Thoracic aorta (tissue), 2 donors: ENCODE measurements around the gene SCUBE1. TPM values are rescaled to one million over a fixed set of nuclear protein-coding genes. Genes with fewer than 3 reads are reported as not detected.

ENCODE experiments used
- ATAC-seq: fragments of 150-250 bp; one replicate; pipeline ENCODE4 v1.8.0; 2017; ENCODE audit warnings: low read depth; ENCODE audit not compliant: insufficient number of reproducible peaks, low FRiP score
- DNase-seq: peaks from one replicate; pipeline ENCODE4 v3.0.0-alpha.2; 2020; ENCODE audit warnings: low spot score
- H3K27ac ChIP-seq, 2 donors: fragments of 200-600 bp; sonication (generic); 1 replicate in 1 of 2; 2 replicates in 1 of 2; pipeline ENCODE4 v1.5.1; 2016; ENCODE audit warnings: mild to moderate bottlenecking in 2 of 2, moderate library complexity in 2 of 2
- H3K27me3 ChIP-seq: fragments of 200-600 bp; sonication (generic); replicated peaks from 2 replicates; pipeline ENCODE4 v1.6.0; 2016; ENCODE audit warnings: mild to moderate bottlenecking; ENCODE audit not compliant: insufficient read depth
- H3K36me3 ChIP-seq: fragments of 200-600 bp; sonication (generic); one replicate; pipeline ENCODE4 v1.5.1; 2016
- H3K4me1 ChIP-seq, 2 donors: fragments of 200-600 bp; sonication (generic); 1 replicate in 1 of 2; 2 replicates in 1 of 2; pipeline versions ENCODE4 v1.5.1 to v1.6.0; 2016; ENCODE audit warnings: low read depth in 2 of 2, mild to moderate bottlenecking in 1 of 2; ENCODE audit not compliant: control insufficient read depth in 1 of 2
- H3K4me3 ChIP-seq: fragments of 200-600 bp; sonication (generic); 2 replicates; pipeline ENCODE4 v1.5.1; 2016; ENCODE audit warnings: mild to moderate bottlenecking
- H3K9me3 ChIP-seq: fragments of 200-600 bp; sonication (generic); 2 replicates; pipeline ENCODE4 v1.5.1; 2016
- CTCF ChIP-seq: fragments of 200-600 bp; sonication (generic); IDR thresholded peaks from one replicate; pipeline ENCODE4 v1.5.1; 2019; ENCODE audit warnings: antibody characterized with exemption
- total RNA-seq, 2 donors: library from RNA; depleted of rRNA; stranded (reverse); fragments of >200 nt; gene quantifications; one replicate each; pipeline versions ENCODE4 v1.1.0 to v1.2.3, GENCODE V29; 2016

Gene SCUBE1
- total RNA-seq, 2 donors from 2014 or later, result 6.0 to 25.0 TPM

DNA sequence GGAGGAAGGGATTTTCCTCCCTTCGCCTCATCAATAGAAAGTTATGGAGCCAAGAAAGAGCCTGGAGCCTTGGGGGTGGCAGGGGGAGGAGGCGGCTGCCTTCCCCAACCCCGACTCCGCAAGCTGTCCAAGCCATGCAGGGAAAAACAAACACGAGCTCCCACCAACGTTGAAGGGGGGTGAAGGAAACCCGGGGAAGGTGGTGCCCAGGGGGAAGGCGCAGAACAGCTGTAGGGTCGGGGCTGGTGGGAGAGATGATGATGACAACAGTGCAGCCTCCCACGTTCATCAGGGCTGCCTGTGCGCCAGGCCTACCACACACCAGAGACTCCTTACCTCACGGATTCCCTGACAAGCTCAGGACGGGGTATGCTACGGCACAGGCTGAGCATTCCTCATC, 73.5 kb downstream of the SCUBE1 start:
- Histone ChIP-seq H3K27me3 (no peaks in the 10 kb centered on the region), H3K27ac (no peak overlapping the region), H3K4me3 (no peak overlapping the region), H3K4me1 (peaks cover 0 to 3% of the 10 kb centered on the region in 2 donors), H3K9me3 (no peaks in the 10 kb centered on the region), H3K36me3 (no peaks in the 10 kb centered on the region)
- DNase-seq, result no peak
- no peak for ATAC-seq
- no peak for TF ChIP-seq CTCF

DNA sequence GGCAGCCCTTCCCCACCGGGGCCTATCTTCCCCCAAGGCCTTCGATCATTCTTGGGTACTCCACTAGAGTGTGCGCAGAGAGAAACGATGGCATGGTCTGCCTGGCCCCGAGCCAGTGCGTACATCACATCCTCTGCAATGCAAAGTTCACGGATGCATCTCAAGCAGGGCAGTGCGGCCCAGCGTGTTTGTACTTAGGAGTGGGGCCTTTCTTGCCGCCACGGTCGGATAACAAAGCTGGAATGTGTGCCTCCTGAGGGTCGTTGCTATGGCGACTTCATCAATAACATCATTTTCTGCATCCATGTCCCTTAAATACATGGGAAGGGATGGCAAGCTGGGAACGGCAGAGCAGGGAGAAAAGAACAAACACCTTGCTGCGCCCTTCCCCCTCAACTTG, 73.9 kb downstream of the SCUBE1 start:
- H3K4me1 ChIP-seq, result peaks cover 0 to 7% of the 10 kb centered on the region in 2 donors
- H3K27ac ChIP-seq, result no peak overlapping the region
- no peak for DNase-seq
- no peak overlapping the region for H3K4me3 ChIP-seq
- no peak for TF ChIP-seq CTCF
- no peaks in the 10 kb centered on the region for H3K27me3 ChIP-seq
- no peaks in the 10 kb centered on the region for H3K36me3 ChIP-seq
- ATAC-seq, result no peak
- no peaks in the 10 kb centered on the region for H3K9me3 ChIP-seq

DNA sequence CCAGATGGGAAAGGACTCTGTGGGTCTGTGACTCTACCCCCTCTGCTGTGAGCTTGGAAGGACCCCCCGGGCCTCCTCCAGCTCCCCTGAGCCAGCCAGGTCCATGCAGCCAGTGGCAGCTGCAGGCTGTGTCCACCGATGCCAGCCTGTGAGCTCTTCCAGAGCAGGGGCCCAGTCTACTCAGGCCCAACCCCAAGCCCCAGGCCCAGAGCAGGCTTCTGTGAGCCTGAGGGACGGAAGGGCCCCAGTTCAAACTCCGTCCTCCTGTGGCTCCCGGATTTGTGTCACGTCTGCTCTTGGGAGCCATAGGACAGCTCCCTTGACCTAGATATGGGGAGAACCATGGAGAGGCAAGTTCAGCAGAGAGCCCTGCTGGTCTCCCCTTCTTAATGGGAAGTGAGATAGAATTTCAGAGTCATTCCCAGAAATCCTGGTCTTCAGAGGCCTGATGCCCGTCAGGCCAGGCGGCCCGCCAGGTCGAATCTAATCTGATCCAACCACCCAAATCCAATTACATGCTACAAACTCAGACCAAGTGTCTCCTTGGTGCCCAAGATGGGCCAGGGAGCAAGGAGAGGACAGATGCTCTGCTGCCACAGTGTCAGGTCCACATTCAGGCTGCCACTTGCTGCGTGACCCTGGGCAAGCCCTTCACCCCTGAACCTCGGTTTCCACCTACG, 75.1 kb downstream of the SCUBE1 start:
- Histone ChIP-seq H3K9me3 (no peaks in the 10 kb centered on the region), H3K27ac (no peak overlapping the region), H3K27me3 (no peaks in the 10 kb centered on the region), H3K36me3 (no peaks in the 10 kb centered on the region), H3K4me1 (peaks cover 0 to 13% of the 10 kb centered on the region in 2 donors), H3K4me3 (no peak overlapping the region)
- ATAC-seq, result no peak
- TF ChIP-seq CTCF, result no peak
- no peak for DNase-seq

- no peaks in the 10 kb centered on the region for H3K36me3 ChIP-seq
- H3K9me3 ChIP-seq, result no peaks in the 10 kb centered on the region
- H3K4me1 ChIP-seq, result peaks cover 0 to 13% of the 10 kb centered on the region in 2 donors
- no peak overlapping the region for H3K27ac ChIP-seq
- TF ChIP-seq CTCF, result no peak
- DNase-seq (no peak), ATAC-seq (no peak)
- no peak overlapping the region for H3K4me3 ChIP-seq
- H3K27me3 ChIP-seq, result no peaks in the 10 kb centered on the region
These were observed 75.7 kb downstream of the SCUBE1 start for GRCh38 chr22:43267332-43267980.

DNA sequence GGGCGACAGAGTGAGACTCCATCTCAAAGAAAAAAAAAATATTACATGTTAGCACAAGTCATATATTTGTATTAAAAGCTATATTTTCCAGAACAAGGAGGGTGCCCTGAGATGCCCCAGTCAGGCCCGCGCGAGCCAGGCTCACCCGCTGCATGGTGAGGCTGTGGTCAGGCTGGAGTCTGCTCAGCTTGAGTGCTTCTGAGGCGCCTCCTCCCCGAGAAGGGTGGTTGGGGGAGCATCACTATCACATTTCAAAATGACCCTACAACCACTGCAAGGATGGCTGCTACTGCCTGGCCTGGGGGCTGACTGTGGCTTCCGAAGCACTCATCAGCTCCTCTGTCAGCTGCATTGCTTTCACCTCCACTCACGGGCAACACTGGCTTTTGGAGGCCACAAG, 77.1 kb downstream of the SCUBE1 start:
- DNase-seq, result no peak
- Histone ChIP-seq H3K4me1 (peaks cover 0 to 13% of the 10 kb centered on the region in 2 donors), H3K27ac (no peak overlapping the region), H3K36me3 (no peaks in the 10 kb centered on the region), H3K9me3 (no peaks in the 10 kb centered on the region), H3K4me3 (no peak overlapping the region), H3K27me3 (no peaks in the 10 kb centered on the region)
- no peak for TF ChIP-seq CTCF
- ATAC-seq, result no peak
